Adipocyte (in vitro differentiated cells): ENCODE measurements around the gene CBLN3.
A peak's percentile ranks its signal among the peaks of the same experiment; 100 is the strongest.

ENCODE experiments used
- DNase-seq: peaks from one replicate; pipeline ENCODE4 v3.0.0-alpha.2; 2015; ENCODE audit warnings: low read depth
- H3K27me3 ChIP-seq: replicated peaks from 2 replicates; pipeline ENCODE4 v1.7.0; 2013; ENCODE audit warnings: mild to moderate bottlenecking, low read length, moderate library complexity; ENCODE audit not compliant: control insufficient read depth, insufficient read depth
- H3K36me3 ChIP-seq: 2 replicates; pipeline ENCODE4 v1.7.0; 2013; ENCODE audit warnings: low read length, mild to moderate bottlenecking, moderate library complexity; ENCODE audit not compliant: control insufficient read depth, insufficient read depth, severe bottlenecking
- H3K4me1 ChIP-seq: 2 replicates; pipeline ENCODE4 v1.7.0; 2013; ENCODE audit warnings: mild to moderate bottlenecking, low read length, moderate library complexity; ENCODE audit not compliant: control insufficient read depth, insufficient read depth
- H3K4me3 ChIP-seq: 2 replicates; pipeline ENCODE4 v1.7.0; 2013; ENCODE audit warnings: mild to moderate bottlenecking, low read length, moderate library complexity
- H3K9ac ChIP-seq: 2 replicates; pipeline ENCODE4 v1.7.0; 2013; ENCODE audit warnings: mild to moderate bottlenecking, low read length, moderate library complexity
- H3K9me3 ChIP-seq: 2 replicates; pipeline ENCODE4 v1.7.0; 2013; ENCODE audit warnings: mild to moderate bottlenecking, low read length, moderate library complexity; ENCODE audit not compliant: control insufficient read depth

Gene CBLN3

DNA sequence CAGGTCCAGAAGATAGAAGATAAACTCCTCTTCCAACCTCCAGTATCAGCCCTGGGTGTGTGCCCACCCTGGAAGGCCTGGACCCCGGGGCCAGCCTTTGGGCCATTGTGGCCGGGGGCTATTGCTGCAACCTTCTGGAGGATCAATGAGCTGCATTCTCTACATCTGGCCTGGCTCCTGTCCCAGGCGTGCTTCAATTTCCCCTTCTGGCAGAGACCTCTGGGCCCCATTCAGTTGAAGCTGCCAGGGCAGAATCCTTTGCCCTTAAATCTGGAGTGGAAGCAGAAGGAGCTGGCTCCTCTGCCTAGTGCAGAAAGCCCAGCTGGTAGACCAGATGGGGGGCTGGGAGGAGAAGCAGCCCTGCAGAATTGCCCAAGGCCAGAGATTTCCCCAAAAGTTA lies 20.7 kb downstream of the CBLN3 start:
- DNase-seq = no peak
- H3K4me1 ChIP-seq = peaks cover 8% of the 10 kb centered on the region
- H3K4me3 ChIP-seq = no peak overlapping the region
- H3K27me3 ChIP-seq = no peaks in the 10 kb centered on the region
- no peaks in the 10 kb centered on the region for H3K9me3 ChIP-seq
- H3K9ac ChIP-seq = no peak overlapping the region
- H3K36me3 ChIP-seq = no peaks in the 10 kb centered on the region

DNA sequence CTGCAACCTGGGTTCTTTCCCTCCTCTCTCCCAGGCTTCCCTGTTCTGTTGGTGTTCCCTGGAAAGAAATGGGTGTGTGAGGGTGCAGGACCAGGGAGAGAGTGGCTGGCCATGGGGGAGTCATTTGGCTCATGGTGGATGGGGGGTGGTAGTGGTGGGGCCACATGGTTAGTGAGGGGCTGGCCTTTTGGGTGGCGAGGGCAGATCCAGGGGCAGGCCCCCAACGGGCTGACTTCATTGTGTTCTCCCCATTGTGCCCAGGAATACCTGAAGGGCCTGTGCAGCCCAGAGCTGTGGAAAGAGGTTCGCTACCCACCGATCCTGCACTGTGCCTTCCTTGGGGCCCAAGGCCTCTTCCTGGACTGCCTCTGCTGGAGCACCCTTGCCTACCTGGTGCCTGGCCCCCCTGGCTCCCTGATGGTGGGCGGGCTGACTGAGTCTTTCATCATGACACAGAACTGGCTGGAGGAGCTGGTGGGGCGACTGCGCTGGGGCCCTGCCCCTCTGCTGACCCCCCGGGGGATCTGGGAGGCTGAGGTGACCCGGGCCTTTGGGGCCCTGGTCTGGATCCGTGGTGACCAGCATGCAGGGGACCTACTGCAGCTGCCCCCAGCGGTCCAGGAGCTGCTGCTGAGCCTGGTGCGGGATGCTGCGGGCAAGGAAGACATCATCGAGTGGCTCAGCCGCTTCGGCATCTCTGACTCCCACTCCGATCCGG lies 21.7 kb downstream of the CBLN3 start:
- Histone ChIP-seq H3K9ac (no peak overlapping the region), H3K9me3 (no peaks in the 10 kb centered on the region), H3K36me3 (no peaks in the 10 kb centered on the region), H3K4me1 (peaks cover 18% of the 10 kb centered on the region), H3K4me3 (no peak overlapping the region), H3K27me3 (no peaks in the 10 kb centered on the region)
- no peak for DNase-seq

DNA sequence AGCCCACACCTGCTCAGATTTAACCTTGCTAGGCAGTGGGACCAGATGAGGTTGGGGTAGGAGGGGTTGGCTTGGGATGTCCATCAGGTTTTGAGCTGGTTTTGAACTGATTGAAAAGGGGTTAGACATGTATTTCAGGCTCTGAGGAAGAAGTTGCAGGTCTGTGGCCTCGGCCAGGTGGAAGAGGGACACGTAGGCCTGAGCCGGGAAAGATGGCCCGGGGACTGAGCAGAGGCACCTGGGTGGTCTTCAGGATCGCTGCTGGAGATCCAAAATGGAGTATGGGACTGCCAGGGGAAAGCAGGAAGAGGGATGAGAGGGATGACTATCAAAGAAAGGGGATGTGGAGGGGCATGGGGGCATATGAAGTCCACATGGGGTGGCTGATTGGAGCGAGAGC lies 23.1 kb downstream of the CBLN3 start:
- Histone ChIP-seq H3K36me3 (no peaks in the 10 kb centered on the region), H3K9ac (no peak overlapping the region), H3K9me3 (no peaks in the 10 kb centered on the region), H3K27me3 (no peaks in the 10 kb centered on the region), H3K4me1 (peaks cover 24% of the 10 kb centered on the region), H3K4me3 (no peak overlapping the region)
- DNase-seq = no peak

DNA sequence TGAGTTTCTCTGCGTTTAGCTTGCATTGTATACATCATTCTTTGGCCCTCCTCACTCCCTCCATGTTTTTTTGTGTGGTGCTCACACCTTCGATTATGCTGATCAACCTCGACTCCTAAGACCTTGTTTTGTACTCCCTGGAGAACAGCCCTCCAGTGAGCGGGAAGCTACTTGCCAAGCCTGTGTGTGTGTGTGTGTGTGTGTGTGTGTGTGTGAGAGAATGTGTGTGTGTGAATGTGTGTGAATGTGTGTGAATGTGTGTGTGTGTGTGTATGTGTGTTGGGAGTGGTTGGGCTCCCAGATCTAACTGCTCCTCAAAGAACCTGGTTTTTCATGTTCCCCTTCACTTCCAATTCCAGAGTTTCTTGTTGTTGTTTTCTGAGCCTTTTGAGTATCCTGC lies 24.7 kb downstream of the CBLN3 start:
- H3K4me1 ChIP-seq = peaks cover 31% of the 10 kb centered on the region

GRCh38 chr14:24403294-24403998 lies 26.0 kb downstream of the CBLN3 start:
- Histone ChIP-seq H3K4me3 (peak overlapping the region; percentile 27), H3K4me1 (peaks cover 30% of the 10 kb centered on the region)

More for the DNA sequence above, 24.7 kb downstream of the CBLN3 start:
- Histone ChIP-seq H3K4me3 (no peak overlapping the region), H3K9me3 (no peaks in the 10 kb centered on the region), H3K27me3 (no peaks in the 10 kb centered on the region), H3K9ac (no peak overlapping the region), H3K36me3 (no peaks in the 10 kb centered on the region)
- no peak for DNase-seq

DNA sequence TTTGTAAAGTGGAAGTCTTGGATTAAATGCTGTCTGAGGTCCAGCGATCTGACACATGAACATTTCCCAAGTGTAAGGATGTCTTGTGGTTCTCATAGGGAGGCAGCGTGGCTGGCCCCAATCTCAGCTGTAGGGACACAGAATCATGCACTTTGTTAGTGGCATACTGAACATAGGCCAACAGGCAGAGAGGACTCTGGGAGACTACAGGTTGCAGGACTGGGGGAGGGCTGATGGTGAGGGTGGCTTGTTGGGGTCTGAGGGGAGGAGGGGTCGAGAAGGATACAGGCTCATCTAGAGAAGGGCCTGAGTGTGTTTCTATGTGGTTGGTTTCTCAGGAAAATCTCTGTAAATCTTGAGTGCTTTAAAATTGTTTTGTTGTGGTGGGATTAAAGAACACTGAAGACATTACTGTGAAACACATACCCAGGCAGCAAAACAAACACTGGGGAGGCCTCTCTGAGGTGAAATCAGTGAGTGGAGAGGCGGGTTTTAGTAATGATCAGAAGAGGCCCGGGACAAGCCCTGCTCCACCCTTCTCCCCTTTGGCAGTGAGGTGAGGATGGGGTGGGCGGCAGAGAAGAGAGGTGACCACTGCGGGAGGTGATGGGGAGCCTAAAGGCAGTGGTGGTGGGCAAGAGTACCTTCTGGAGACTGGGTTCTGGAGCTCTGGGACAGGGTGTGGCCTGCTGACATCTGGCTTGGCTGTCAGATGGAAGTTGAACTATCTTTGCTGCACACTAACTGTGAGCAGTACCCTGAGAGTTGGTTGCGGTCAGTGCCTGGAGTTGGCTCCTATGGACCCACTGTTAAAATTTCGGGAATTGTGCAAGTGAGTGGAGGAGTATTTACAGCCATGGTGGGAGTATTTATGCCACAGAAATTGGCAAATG lies 27.4 kb downstream of the CBLN3 start:
- Histone ChIP-seq H3K36me3 (no peaks in the 10 kb centered on the region), H3K9me3 (no peaks in the 10 kb centered on the region), H3K4me3 (no peak overlapping the region), H3K9ac (no peak overlapping the region), H3K27me3 (no peaks in the 10 kb centered on the region), H3K4me1 (peaks cover 30% of the 10 kb centered on the region)
- DNase-seq = no peak

More at GRCh38 chr14:24403294-24403998, 26.0 kb downstream of the CBLN3 start:
- no peaks in the 10 kb centered on the region for H3K36me3 ChIP-seq
- peak; percentile 57 for DNase-seq
- no peaks in the 10 kb centered on the region for H3K27me3 ChIP-seq
- H3K9ac ChIP-seq = no peak overlapping the region
- no peaks in the 10 kb centered on the region for H3K9me3 ChIP-seq

- Histone ChIP-seq H3K27me3 (no peaks in the 10 kb centered on the region), H3K9ac (no peak overlapping the region)
Measured at GRCh38 chr14:24399999-24400718, 29.3 kb downstream of the CBLN3 start.

DNA sequence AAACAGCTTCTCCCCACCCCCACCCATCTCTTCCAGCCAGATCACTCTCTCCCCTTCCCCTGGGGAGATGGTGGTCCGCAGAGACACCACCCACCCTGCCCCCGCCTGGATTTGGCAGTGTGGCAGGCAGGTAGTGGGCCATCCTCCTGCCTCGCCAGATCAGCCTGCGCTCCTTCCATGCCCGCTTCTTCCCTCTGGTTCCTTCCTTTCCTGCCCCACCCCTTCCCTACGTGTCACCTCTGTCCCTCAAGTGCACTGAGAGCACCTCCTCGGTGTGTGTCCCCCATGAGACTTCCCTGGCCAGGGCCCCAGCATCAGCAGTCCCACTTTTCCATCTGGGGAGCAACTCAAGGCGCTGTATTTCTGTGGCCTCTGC lies 30.0 kb downstream of the CBLN3 start:
- Histone ChIP-seq H3K27me3 (no peaks in the 10 kb centered on the region), H3K9ac (peak overlapping the region; percentile 67), H3K9me3 (no peaks in the 10 kb centered on the region), H3K36me3 (no peaks in the 10 kb centered on the region), H3K4me1 (peaks cover 30% of the 10 kb centered on the region), H3K4me3 (peak overlapping the region; percentile 76)
- peak; percentile 22 for DNase-seq

More at GRCh38 chr14:24399999-24400718, 29.3 kb downstream of the CBLN3 start:
- Histone ChIP-seq H3K36me3 (no peaks in the 10 kb centered on the region), H3K4me1 (peaks cover 30% of the 10 kb centered on the region), H3K4me3 (peak overlapping the region; percentile 76), H3K9me3 (no peaks in the 10 kb centered on the region)
- DNase-seq = no peak

DNA sequence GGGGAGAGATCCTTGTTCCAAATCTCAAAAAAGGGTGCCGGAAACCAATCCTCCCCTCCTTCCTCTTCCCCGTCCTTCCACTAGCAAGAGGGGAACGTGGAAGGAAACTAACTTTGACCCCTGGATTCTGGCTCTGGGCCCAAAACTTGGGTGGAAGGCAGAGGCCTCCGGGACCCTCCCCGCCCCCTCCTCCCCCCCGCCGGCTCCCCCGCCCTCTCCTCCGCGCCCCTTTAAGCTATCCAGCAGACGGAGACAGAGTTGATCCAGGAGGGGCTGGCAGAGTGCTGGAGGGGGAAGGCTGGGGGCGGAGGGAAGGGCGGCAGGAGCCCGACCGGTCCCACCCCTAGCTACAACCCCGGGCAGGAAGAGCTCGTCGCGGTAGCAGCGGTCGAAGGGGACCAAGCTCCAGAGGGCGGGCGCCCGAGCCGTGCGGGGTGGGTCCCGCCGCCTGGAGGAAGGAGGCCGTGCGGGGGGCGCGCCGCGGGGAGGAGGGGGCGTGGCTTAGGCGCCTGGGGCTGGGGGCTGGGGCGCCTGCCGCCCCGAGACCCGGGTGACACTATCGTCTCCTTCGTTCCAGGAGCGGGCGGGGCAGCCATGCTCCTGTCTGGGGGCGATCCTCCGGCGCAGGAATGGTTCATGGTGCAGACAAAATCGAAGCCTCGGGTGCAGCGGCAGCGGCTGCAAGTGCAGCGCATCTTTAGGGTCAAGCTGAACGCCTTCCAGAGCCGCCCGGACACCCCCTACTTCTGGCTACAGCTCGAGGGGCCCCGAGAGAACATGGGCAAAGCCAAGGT lies 30.6 kb downstream of the CBLN3 start, which contains the start of gene NYNRIN:
Gene NYNRIN (plus strand): TSS at position 351 of the 794 bp plus-strand sequence. CDS start 244 bp downstream, at position 595.
- DNase-seq = peak; percentile 77
- H3K4me3 ChIP-seq = peak within 1 kb of the TSS; percentile 76
- no peaks in the 10 kb centered on the region for H3K9me3 ChIP-seq
- peaks cover 29% of the 10 kb centered on the region for H3K4me1 ChIP-seq
- H3K36me3 ChIP-seq = no peaks in the 10 kb centered on the region
- no peaks in the 10 kb centered on the region for H3K27me3 ChIP-seq
- peak within 1 kb of the TSS; percentile 67 for H3K9ac ChIP-seq

GRCh38 chr14:24398293-24398652 lies 31.2 kb downstream of the CBLN3 start:
- Histone ChIP-seq H3K4me1 (peaks cover 24% of the 10 kb centered on the region), H3K9me3 (no peaks in the 10 kb centered on the region), H3K27me3 (no peaks in the 10 kb centered on the region), H3K36me3 (no peaks in the 10 kb centered on the region), H3K4me3 (no peak overlapping the region), H3K9ac (peak overlapping the region; percentile 35)
- no peak for DNase-seq
